Colonic mucosa (tissue), 4 donors: ENCODE results near the gene TMIGD1. TPM values are rescaled to one million over a fixed set of nuclear protein-coding genes. Genes with fewer than 3 reads are reported as not detected.
A peak's percentile ranks its signal among the peaks of the same experiment; 100 is the strongest.

Source experiments
- DNase-seq: peaks from one replicate; pipeline ENCODE4 v3.0.0-alpha.2; 2020
- H3K27ac ChIP-seq: fragments of 200-600 bp; one replicate; pipeline ENCODE4 v1.8.0; 2021
- H3K27me3 ChIP-seq: fragments of 200-600 bp; one replicate; pipeline ENCODE4 v1.8.0; 2021
- H3K36me3 ChIP-seq: fragments of 200-600 bp; one replicate; pipeline ENCODE4 v1.8.0; 2021
- H3K4me1 ChIP-seq: fragments of 200-600 bp; one replicate; pipeline ENCODE4 v1.8.0; 2021; ENCODE audit warnings: mild to moderate bottlenecking
- H3K4me3 ChIP-seq: fragments of 200-600 bp; one replicate; pipeline ENCODE4 v1.8.0; 2021
- H3K9ac ChIP-seq, 2 donors: one replicate each; pipeline ENCODE4 v1.7.0; 2013; ENCODE audit warnings: control low read depth in 2 of 2, low read depth in 2 of 2, low read length in 2 of 2
- H3K9me3 ChIP-seq: fragments of 200-600 bp; one replicate; pipeline ENCODE4 v1.8.0; 2021
- intact Hi-C: fragments of 100-400 bp; cut with DNase I; formaldehyde crosslinking; loops from one replicate; pipeline ENCODE4 v1.14.1; 2022
- total RNA-seq, 2 donors: library from RNA; stranded (reverse); fragmentation: NEBNext Ultra II Directional in 1 of 2; extraction: Animal tissue kit (Norgen Biotek cat#: 25700) in 1 of 2; gene quantifications; one replicate each; pipeline ENCODE4 v1.2.1, GENCODE V29; 2021
- TF ChIP-seq, protein P1 (sequence below): fragments of 200-600 bp; IDR thresholded peaks from one replicate; pipeline ENCODE4 v1.8.0; 2022; ENCODE audit warnings: antibody characterized with exemption, mild to moderate bottlenecking
- donor health status: healthy.
- donor health status: DM: no; HTN: no; CAD: no.
- donor health status: DM: no; HTN: no; CAD: no.

Gene TMIGD1
- total RNA-seq, 2 donors from 2014 or later: 14.4 to 107 TPM

DNA sequence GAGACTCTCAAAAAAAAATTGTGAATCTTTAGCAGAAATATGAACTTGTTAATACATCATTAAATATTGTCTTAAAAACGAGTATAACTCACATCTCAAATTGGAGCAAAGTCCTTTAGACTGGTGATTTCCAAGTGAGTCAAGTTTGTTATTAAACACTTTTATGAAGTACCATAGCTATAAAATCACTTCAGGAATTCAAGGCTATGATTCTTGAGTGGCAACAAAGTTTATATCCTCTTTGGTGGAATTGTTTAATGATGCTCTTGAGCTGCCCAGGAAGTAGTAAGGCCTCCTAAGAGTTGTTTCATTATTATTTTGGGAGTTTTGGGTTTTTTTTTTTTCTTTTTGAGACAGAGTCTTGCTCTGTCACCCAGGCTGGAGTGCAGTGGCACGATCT lies 25.5 kb downstream of the TMIGD1 start:
- intact Hi-C loops: no loop called here
- Histone ChIP-seq H3K4me1 (no peaks in the 10 kb centered on the region), H3K27ac (peak overlapping the region; percentile 42)

DNA sequence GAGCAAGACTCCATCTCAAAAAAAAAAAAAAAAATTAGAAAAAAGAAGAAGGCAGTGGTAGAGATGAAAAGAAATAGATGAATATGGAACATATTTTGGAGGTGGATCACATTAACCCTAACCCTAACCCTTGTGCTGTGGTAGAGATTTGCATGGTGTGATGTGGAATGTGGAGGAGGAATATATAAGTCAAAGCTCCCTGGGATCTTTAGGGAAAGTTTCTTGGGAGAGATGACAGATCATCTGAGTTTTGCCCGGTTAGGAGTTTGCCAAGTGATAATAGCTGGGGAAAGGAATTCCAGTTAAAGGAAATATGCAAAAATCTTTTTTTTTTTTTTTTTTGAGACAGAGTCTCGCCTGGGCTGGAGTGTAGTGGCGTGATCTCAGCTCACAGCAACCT lies 29.1 kb downstream of the TMIGD1 start:
- no peak overlapping the region for H3K9ac ChIP-seq
- TF ChIP-seq, protein P1, sequence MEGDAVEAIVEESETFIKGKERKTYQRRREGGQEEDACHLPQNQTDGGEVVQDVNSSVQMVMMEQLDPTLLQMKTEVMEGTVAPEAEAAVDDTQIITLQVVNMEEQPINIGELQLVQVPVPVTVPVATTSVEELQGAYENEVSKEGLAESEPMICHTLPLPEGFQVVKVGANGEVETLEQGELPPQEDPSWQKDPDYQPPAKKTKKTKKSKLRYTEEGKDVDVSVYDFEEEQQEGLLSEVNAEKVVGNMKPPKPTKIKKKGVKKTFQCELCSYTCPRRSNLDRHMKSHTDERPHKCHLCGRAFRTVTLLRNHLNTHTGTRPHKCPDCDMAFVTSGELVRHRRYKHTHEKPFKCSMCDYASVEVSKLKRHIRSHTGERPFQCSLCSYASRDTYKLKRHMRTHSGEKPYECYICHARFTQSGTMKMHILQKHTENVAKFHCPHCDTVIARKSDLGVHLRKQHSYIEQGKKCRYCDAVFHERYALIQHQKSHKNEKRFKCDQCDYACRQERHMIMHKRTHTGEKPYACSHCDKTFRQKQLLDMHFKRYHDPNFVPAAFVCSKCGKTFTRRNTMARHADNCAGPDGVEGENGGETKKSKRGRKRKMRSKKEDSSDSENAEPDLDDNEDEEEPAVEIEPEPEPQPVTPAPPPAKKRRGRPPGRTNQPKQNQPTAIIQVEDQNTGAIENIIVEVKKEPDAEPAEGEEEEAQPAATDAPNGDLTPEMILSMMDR: no peak
- no peak overlapping the region for H3K4me3 ChIP-seq
- no peak overlapping the region for H3K27ac ChIP-seq
- no peaks in the 10 kb centered on the region for H3K36me3 ChIP-seq
- no peaks in the 10 kb centered on the region for H3K9me3 ChIP-seq
- intact Hi-C loops: no loop called here
- no peak for DNase-seq
- H3K27me3 ChIP-seq: no peaks in the 10 kb centered on the region
- no peaks in the 10 kb centered on the region for H3K4me1 ChIP-seq

More for the DNA sequence above, 25.5 kb downstream of the TMIGD1 start:
- Histone ChIP-seq H3K4me3 (no peak overlapping the region), H3K27me3 (no peaks in the 10 kb centered on the region), H3K9ac (no peak overlapping the region), H3K36me3 (no peaks in the 10 kb centered on the region), H3K9me3 (no peaks in the 10 kb centered on the region)
- no peak for DNase-seq
- TF ChIP-seq, protein P1: no peak

DNA sequence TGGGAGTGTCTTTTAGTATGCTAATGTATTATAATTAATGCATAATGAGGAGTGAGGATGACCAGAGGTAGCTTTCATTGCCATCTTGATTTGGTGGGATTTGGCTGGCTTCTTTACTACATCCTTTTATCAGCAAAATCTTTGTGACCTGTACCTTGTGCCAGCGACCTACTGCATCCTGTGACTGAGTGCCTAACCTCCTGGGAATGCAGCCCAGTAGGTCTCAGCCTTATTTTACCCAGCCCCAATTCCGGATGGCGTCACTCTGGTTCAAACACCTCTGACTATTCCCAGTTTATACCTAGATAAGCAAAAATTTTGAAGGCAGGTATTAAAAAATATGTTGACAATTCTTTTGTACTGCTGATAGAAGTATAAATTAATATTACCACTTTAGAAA lies 31.6 kb downstream of the TMIGD1 start:
- no peaks in the 10 kb centered on the region for H3K36me3 ChIP-seq
- H3K4me3 ChIP-seq: no peak overlapping the region
- no peaks in the 10 kb centered on the region for H3K9me3 ChIP-seq
- H3K9ac ChIP-seq: no peak overlapping the region
- intact Hi-C loops: no loop called here
- no peak overlapping the region for H3K27ac ChIP-seq
- H3K27me3 ChIP-seq: no peaks in the 10 kb centered on the region
- H3K4me1 ChIP-seq: no peaks in the 10 kb centered on the region
- no peak for DNase-seq
- TF ChIP-seq, protein P1: no peak

DNA sequence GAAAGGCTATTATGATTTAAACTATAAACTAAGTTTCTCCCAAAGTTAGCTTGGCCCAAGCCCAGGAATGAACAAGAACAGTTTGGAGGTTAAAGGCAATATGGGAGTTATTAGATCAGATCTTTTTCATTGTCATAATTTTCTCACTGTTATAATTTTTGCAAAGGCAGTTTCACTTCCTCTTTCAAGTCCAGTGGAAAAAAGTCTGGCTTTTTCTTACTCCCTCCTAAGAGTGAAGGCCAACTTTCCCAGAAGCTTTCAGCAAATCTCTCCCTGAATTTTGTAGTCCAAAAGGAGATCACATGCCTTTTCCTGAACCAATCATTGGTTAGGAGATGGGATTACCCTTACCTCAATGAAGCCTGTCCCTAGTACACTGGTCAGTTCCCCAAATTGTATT lies 33.0 kb downstream of the TMIGD1 start:
- DNase-seq: no peak
- TF ChIP-seq, protein P1: no peak
- intact Hi-C loops: no loop called here
- Histone ChIP-seq H3K9ac (no peak overlapping the region), H3K36me3 (no peaks in the 10 kb centered on the region), H3K4me3 (no peak overlapping the region), H3K9me3 (no peaks in the 10 kb centered on the region), H3K27ac (no peak overlapping the region), H3K27me3 (no peaks in the 10 kb centered on the region), H3K4me1 (no peaks in the 10 kb centered on the region)

DNA sequence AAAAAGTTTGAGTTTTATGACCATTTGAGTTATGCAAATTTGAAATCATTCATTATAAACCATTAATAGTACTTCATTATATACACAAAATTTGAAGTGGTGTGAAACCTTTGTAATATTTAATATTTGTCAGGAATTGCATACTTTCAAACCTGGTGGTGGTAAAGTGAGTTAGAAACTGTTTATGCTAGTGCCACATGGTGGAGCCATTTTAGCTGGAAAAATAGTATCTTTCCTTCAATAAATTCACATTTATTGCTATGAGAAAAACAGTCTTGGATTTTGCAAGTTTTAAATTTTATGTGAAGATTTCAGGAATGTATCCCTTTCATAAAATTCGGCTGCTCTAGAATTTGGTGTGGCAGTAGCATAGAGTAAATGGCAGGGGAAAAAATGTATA lies 34.9 kb downstream of the TMIGD1 start:
- no peak overlapping the region for H3K27ac ChIP-seq
- H3K27me3 ChIP-seq: no peaks in the 10 kb centered on the region
- DNase-seq: no peak
- H3K4me1 ChIP-seq: no peaks in the 10 kb centered on the region
- no peak overlapping the region for H3K9ac ChIP-seq
- intact Hi-C loops: no loop called here
- TF ChIP-seq, protein P1: no peak
- no peak overlapping the region for H3K4me3 ChIP-seq
- H3K36me3 ChIP-seq: no peaks in the 10 kb centered on the region
- H3K9me3 ChIP-seq: no peaks in the 10 kb centered on the region

DNA sequence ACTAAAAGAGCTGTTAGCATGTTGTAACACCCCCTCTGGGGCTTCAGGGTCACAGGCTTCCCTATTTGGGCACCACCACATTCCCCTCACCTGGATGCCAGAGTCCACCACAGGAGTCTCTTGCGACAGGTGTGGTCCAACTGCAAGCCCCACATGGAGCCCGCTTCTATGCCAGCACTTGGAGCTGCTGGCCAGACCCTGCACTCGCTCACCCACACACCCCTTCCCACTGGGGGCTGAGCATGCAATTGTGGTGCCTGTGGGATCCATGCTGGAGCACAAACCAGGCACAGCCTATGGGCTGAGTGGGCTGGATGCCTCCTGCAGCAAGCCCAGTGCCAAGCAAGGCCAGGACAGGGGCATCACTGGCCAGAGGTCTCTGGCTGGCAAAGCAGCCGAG lies 36.1 kb downstream of the TMIGD1 start:
- TF ChIP-seq, protein P1: no peak
- Histone ChIP-seq H3K27me3 (no peaks in the 10 kb centered on the region), H3K9ac (no peak overlapping the region), H3K27ac (no peak overlapping the region), H3K4me3 (no peak overlapping the region), H3K36me3 (no peaks in the 10 kb centered on the region), H3K9me3 (no peaks in the 10 kb centered on the region), H3K4me1 (no peaks in the 10 kb centered on the region)
- no peak for DNase-seq
- intact Hi-C loops: no loop called here
